K562 (cell line): Measurements from ENCODE around the gene PRDX3. TPM values are rescaled to one million over a fixed set of nuclear protein-coding genes. Genes with fewer than 3 reads are reported as not detected.

ENCODE experiments used
- ATAC-seq: fragments of 200-7000 bp; cut with Tn5 transposase; 3 replicates; pipeline ENCODE4 v1.9.1; 2020; ENCODE audit warnings: moderate library complexity
- BruUV-seq: library from RNA; stranded (reverse); fragments of 400-500 nt; replicated peaks from 2 replicates; lab custom pipeline; 2021; lab: Mats Ljungman, UMichigan
- CTCF ChIA-PET: fragments of 300-600 bp; formaldehyde crosslinking; extraction: SDS; loops from one replicate; lab custom pipeline; 2021; ENCODE audit warnings: low intra/inter-chr PET ratio; lab: Yijun Ruan, JAX
- POLR2A ChIA-PET: fragments of 300-600, 350-650 bp; sonication (Branson Sonifier 250); formaldehyde crosslinking; extraction: SDS; loops from one replicate; lab custom pipeline; 2021; ENCODE audit warnings: antibody characterized with exemption, inconsistent platforms; lab: Yijun Ruan, JAX
- DNase-seq, 4 experiments: peaks; one replicate each; pipeline versions ENCODE4 v3.0.0 to v3.0.0-alpha.2; 2011 to 2018; ENCODE audit warnings: low spot score in 3 of 4, mixed read lengths in 3 of 4; ENCODE audit errors: extremely low read depth in 1 of 4
- FAIRE-seq: peaks from 2 replicates; lab custom pipeline; 2011; peaks lifted over from hg19 to GRCh38; lab: Jason Lieb, UNC
- H2AFZ ChIP-seq: 2 replicates; pipeline ENCODE4 v1.6.0; 2011; ENCODE audit warnings: low read depth, low read length, control low read depth, inconsistent platforms
- H3K27ac ChIP-seq: fragments of 200-600 bp; 3 replicates; pipeline ENCODE4 v1.8.0; 2011; ENCODE audit warnings: low read depth, mild to moderate bottlenecking, control low read depth, inconsistent platforms, low read length, moderate library complexity, mixed read lengths; ENCODE audit errors: extremely low read depth
- H3K27me3 ChIP-seq, 2 experiments: fragments of 300-600 bp in 1 of 2; 2 replicates in 1 of 2; 3 replicates in 1 of 2; pipeline versions ENCODE4 v1.6.0 to v1.8.0; 2011; ENCODE audit warnings: inconsistent platforms in 2 of 2, low read length in 2 of 2, mild to moderate bottlenecking in 1 of 2, mixed read lengths in 1 of 2, moderate library complexity in 1 of 2; ENCODE audit not compliant: control insufficient read depth in 2 of 2, insufficient read depth in 2 of 2
- H3K36me3 ChIP-seq: fragments of 300-600 bp; 3 replicates; pipeline ENCODE4 v1.8.0; 2011; ENCODE audit warnings: mild to moderate bottlenecking, low read length, inconsistent platforms; ENCODE audit not compliant: control insufficient read depth, insufficient read depth
- H3K4me1 ChIP-seq, 2 experiments: fragments of 200-600 bp in 1 of 2; replicated peaks in 1 of 2; 2 replicates in 1 of 2; 3 replicates in 1 of 2; pipeline versions ENCODE4 v1.5.1 to v1.8.0; 2011; ENCODE audit warnings: inconsistent platforms in 2 of 2, low read length in 2 of 2, mild to moderate bottlenecking in 1 of 2, mixed read lengths in 1 of 2, moderate library complexity in 1 of 2; ENCODE audit not compliant: control insufficient read depth in 2 of 2, insufficient read depth in 2 of 2
- H3K4me2 ChIP-seq: 2 replicates; pipeline ENCODE4 v1.6.1; 2011; ENCODE audit warnings: low read length, control low read depth, inconsistent platforms, mixed read lengths; ENCODE audit not compliant: insufficient read depth
- H3K4me3 ChIP-seq: fragments of 200-600 bp; sonication (generic), shearing (Covaris generic); 2 replicates; pipeline ENCODE4 v1.5.1; 2016; ENCODE audit warnings: control low read depth, inconsistent platforms
- H3K79me2 ChIP-seq: fragments of 200-600 bp; 3 replicates; pipeline ENCODE4 v1.8.0; 2011; ENCODE audit warnings: low read length, inconsistent platforms; ENCODE audit not compliant: control insufficient read depth, insufficient read depth
- H3K9ac ChIP-seq, 2 experiments: 2 replicates each; pipeline versions ENCODE4 v1.6.0 to v1.6.1; 2011; ENCODE audit warnings: low read depth in 2 of 2, low read length in 2 of 2, control low read depth in 1 of 2, inconsistent platforms in 1 of 2, mild to moderate bottlenecking in 1 of 2, mixed read lengths in 1 of 2; ENCODE audit not compliant: insufficient read depth in 1 of 2
- H3K9me1 ChIP-seq: one replicate; pipeline ENCODE4 v1.6.0; 2011; ENCODE audit warnings: inconsistent platforms, mild to moderate bottlenecking, low read length, moderate library complexity; ENCODE audit not compliant: control insufficient read depth, insufficient read depth
- H3K9me3 ChIP-seq: replicated peaks from 2 replicates; pipeline ENCODE4 v1.5.1; 2011; ENCODE audit warnings: low read depth, low read length, inconsistent platforms; ENCODE audit not compliant: control insufficient read depth, insufficient read depth
- H4K20me1 ChIP-seq: replicated peaks from 2 replicates; pipeline ENCODE4 v1.6.1; 2011; ENCODE audit warnings: low read length, inconsistent platforms, mixed read lengths; ENCODE audit not compliant: control insufficient read depth, insufficient read depth
- ELK1 ChIP-seq: sonication (generic); formaldehyde crosslinking; IDR thresholded peaks from 2 replicates; pipeline ENCODE4 v1.8.1; 2022; ENCODE audit warnings: missing genetic modification reagents
- EP400 ChIP-seq: fragments of 450-650 bp; IDR thresholded peaks from 2 replicates; pipeline ENCODE4 v1.6.1; 2017; ENCODE audit warnings: antibody characterized with exemption, mild to moderate bottlenecking, moderate library complexity
- EZH2 ChIP-seq: IDR thresholded peaks from 2 replicates; pipeline ENCODE4 v1.6.1; 2012; ENCODE audit warnings: low read depth, mild to moderate bottlenecking, inconsistent platforms, low read length, borderline replicate concordance
- HMBOX1 ChIP-seq: sonication (generic); IDR thresholded peaks from 2 replicates; pipeline ENCODE4 v1.6.1; 2016
- MBD2 ChIP-seq: sonication (generic); IDR thresholded peaks from 2 replicates; pipeline ENCODE4 v1.6.1; 2016; ENCODE audit warnings: low read depth, borderline replicate concordance
- MCM5 ChIP-seq: fragments of 450-650 bp; IDR thresholded peaks from 2 replicates; pipeline ENCODE4 v1.6.1; 2016; ENCODE audit warnings: low read depth
- MYBL2 ChIP-seq, 2 experiments: fragments of 450-650 bp in 1 of 2; sonication (generic) in 1 of 2; formaldehyde crosslinking in 1 of 2; IDR thresholded peaks; 2 replicates each; pipeline versions ENCODE4 v1.6.1 to v1.8.1; 2017 to 2022; ENCODE audit warnings: borderline replicate concordance in 1 of 2, inconsistent platforms in 1 of 2, low read depth in 1 of 2, mild to moderate bottlenecking in 1 of 2, missing genetic modification reagents in 1 of 2, moderate library complexity in 1 of 2
- PRPF4 ChIP-seq: fragments of 200-400 bp; formaldehyde crosslinking; IDR thresholded peaks from one replicate; pipeline ENCODE4 v1.6.1; 2017; ENCODE audit warnings: low read length, low read depth, mild to moderate bottlenecking; ENCODE audit not compliant: insufficient read depth, poor library complexity, severe bottlenecking
- RFX5 ChIP-seq: IDR thresholded peaks from 2 replicates; pipeline ENCODE4 v1.6.1; 2011; ENCODE audit warnings: low read depth, mild to moderate bottlenecking, improper control_type of control experiment, low read length
- TAF1 ChIP-seq: IDR thresholded peaks from 2 replicates; pipeline ENCODE4 v1.6.1; 2011; ENCODE audit warnings: mild to moderate bottlenecking, low read length, moderate library complexity; ENCODE audit not compliant: insufficient read depth, control insufficient read depth, severe bottlenecking; ENCODE audit errors: extremely low read depth
- THRAP3 ChIP-seq: fragments of 450-650 bp; IDR thresholded peaks from 2 replicates; pipeline ENCODE4 v1.6.1; 2016; ENCODE audit warnings: mild to moderate bottlenecking, inconsistent platforms, borderline replicate concordance
- ZC3H11A ChIP-seq: IDR thresholded peaks from 2 replicates; pipeline ENCODE4 v1.6.1; 2012; ENCODE audit warnings: low read depth, low read length, improper control_type of control experiment
- ZNF274 ChIP-seq: IDR thresholded peaks from 2 replicates; pipeline ENCODE4 v1.6.1; 2011; ENCODE audit warnings: low read depth, mild to moderate bottlenecking, low read length, moderate library complexity, borderline replicate concordance
- WGBS: fragments of 100-300 bp; shearing (Covaris generic); methylation state at CpG from one replicate; pipeline ENCODE4 v1.1.6; 2016; ENCODE audit warnings: low coverage, mixed read lengths; ENCODE audit not compliant: insufficient coverage; ENCODE audit errors: missing lambda C conversion rate; 5-methylcytosine and 5-hydroxymethylcytosine counted together
- in situ Hi-C: fragments of 300-500 bp; cut with MboI; formaldehyde crosslinking; loops from 4 replicates; pipeline ENCODE4 v1.15.0; 2018; ENCODE audit warnings: inconsistent platforms, mixed read lengths
- intact Hi-C: fragments of 100-400 bp; cut with micrococcal nuclease; formaldehyde crosslinking; loops from 2 replicates; pipeline ENCODE4 v1.14.2; 2022
- polyA plus RNA-seq, 8 experiments: library from polyadenylated mRNA; depleted of rRNA in 4 of 8; stranded (reverse) in 5 of 8; unstranded in 3 of 8; fragments of >200 nt; fragmentation: Nextera tagmentation in 2 of 8; fragmentation: Illumina TruSeq in 1 of 8; extraction: Ambion mirVana in 2 of 8; extraction: Trizol in 1 of 8; gene quantifications; 2 replicates each; pipeline versions ENCODE4 v1.2.1 to v1.2.3, GENCODE V29; 2011 to 2014; ENCODE audit warnings: inconsistent platforms in 1 of 8, missing spikeins in 1 of 8
- total RNA-seq, 7 experiments: library from RNA; depleted of rRNA in 6 of 7; stranded (reverse); fragments of >200 nt in 6 of 7; fragmentation: Illumina TruSeq in 2 of 7; extraction: Trizol in 2 of 7; gene quantifications; 2 replicates each; pipeline versions ENCODE4 v1.2.1 to v1.2.3, GENCODE V29; 2011 to 2021; ENCODE audit warnings: low replicate concordance in 1 of 7
- TF ChIP-seq, protein P1 (sequence below): sonication (generic); formaldehyde crosslinking; IDR thresholded peaks from 2 replicates; pipeline ENCODE4 v1.8.0; 2022; ENCODE audit warnings: missing genetic modification reagents, mild to moderate bottlenecking, moderate library complexity, borderline replicate concordance

Gene PRDX3
- total and polyA plus RNA-seq, 9 of the 15 experiments (the other 6 are each of a cell fraction or from before 2014, with no cell fraction given) = 122 to 994 (median 173) TPM

GRCh38 chr10:119217401-119217800 lies 38.8 kb upstream of the PRDX3 start:
- Histone ChIP-seq H3K4me2 (no peak overlapping the region), H4K20me1 (no peaks in the 10 kb centered on the region), H3K4me1 (no peaks in the 10 kb centered on the region), H3K4me3 (no peak overlapping the region), H3K36me3 (no peaks in the 10 kb centered on the region), H3K27me3 (no peaks in the 10 kb centered on the region), H3K9me1 (no peaks in the 10 kb centered on the region), H3K27ac (no peak overlapping the region), H3K9me3 (no peaks in the 10 kb centered on the region), H2AFZ (no peak overlapping the region), H3K79me2 (no peaks in the 10 kb centered on the region), H3K9ac (no peak overlapping the region)
- 52% methylated on average over 9 of the region's 9 CpGs for WGBS
- CTCF ChIA-PET = no interaction called here
- POLR2A ChIA-PET = no interaction called here
- FAIRE-seq = no peak
- TF ChIP-seq THRAP3 (no peak), TAF1 (no peak), EZH2 (no peak), ZC3H11A (no peak), MCM5 (no peak), RFX5 (no peak), HMBOX1 (no peak), PRPF4 (no peak), MYBL2 (IDR thresholded peaks at IDR 0.05; ENCODE audit: low read depth) (no peak), MYBL2 (CRISPR knock-in tag; IDR thresholded peaks at IDR 0.05; ENCODE audit: borderline replicate concordance) (no peak), EP400 (no peak), ELK1 (CRISPR knock-in tag) (no peak), ZNF274 (no peak), MBD2 (no peak)
- TF ChIP-seq, protein P1, sequence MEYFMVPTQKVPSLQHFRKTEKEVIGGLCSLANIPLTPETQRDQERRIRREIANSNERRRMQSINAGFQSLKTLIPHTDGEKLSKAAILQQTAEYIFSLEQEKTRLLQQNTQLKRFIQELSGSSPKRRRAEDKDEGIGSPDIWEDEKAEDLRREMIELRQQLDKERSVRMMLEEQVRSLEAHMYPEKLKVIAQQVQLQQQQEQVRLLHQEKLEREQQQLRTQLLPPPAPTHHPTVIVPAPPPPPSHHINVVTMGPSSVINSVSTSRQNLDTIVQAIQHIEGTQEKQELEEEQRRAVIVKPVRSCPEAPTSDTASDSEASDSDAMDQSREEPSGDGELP (CRISPR knock-in tag) = no peak
- no peak for DNase-seq
- no peak for ATAC-seq
- intact Hi-C loops (no loop called here), in situ Hi-C loops (no loop called here)
- no TSS peak for BruUV-seq
